GM12801 (cell line): ENCODE results near the gene POLDIP2.

Experiments used
- CTCF ChIP-seq: IDR thresholded peaks from one replicate; pipeline ENCODE4 v1.5.1; 2011; ENCODE audit warnings: control low read depth; ENCODE audit not compliant: insufficient read length; ENCODE audit errors: extremely low read depth

The POLDIP2 gene

DNA sequence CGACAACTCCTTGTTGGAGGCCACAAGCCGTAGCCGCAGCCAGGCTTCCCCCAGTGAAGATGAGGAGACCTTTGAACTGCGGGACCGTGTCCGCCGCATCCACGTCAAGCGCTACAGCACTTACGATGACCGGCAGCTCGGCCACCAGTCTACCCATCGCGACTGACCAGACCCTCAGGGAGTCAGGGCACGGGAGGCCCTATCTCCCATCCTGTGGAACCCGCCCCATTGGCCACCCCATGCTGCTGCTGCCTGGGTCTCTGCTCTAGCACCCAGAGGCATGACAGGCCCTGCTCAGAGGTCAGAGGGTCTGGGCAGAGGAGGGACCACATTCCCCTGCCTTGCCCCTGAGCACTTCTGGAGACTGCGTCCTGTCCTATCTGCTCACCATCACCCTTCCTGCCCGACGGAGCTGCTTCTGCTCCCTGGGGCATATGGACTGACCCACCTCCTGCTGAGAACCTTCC, 12.9 kb downstream of the POLDIP2 start:
- TF ChIP-seq CTCF: no peak

- TF ChIP-seq CTCF: no peak
Measured at GRCh38 chr17:28344011-28344410, 13.3 kb downstream of the POLDIP2 start.

GRCh38 chr17:28343491-28343932, 13.8 kb downstream of the POLDIP2 start:
- no peak for TF ChIP-seq CTCF

DNA sequence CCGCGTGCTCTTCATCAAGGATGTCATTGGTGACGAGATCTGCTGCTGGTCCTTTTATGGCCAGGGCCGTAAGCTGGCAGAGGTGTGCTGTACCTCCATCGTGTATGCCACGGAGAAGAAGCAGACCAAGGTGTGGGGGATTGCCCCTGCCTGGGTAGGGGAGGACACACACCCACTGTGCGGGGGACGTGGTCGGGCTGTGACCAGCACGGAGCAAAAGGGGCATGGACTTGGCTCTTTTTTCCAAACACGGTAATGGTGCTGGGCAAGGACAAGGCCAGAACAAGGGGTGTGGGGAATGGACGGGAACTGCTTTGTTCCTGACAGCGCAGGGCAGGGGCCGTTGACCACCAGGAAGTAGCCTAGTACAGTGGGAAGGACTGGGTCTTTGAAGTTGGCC, 15.0 kb downstream of the POLDIP2 start:
- no peak for TF ChIP-seq CTCF

- TF ChIP-seq CTCF: no peak
Measured at GRCh38 chr17:28341516-28341915, 15.8 kb downstream of the POLDIP2 start.

- TF ChIP-seq CTCF: no peak
Measured at GRCh38 chr17:28340374-28340773, 17.0 kb downstream of the POLDIP2 start.

DNA sequence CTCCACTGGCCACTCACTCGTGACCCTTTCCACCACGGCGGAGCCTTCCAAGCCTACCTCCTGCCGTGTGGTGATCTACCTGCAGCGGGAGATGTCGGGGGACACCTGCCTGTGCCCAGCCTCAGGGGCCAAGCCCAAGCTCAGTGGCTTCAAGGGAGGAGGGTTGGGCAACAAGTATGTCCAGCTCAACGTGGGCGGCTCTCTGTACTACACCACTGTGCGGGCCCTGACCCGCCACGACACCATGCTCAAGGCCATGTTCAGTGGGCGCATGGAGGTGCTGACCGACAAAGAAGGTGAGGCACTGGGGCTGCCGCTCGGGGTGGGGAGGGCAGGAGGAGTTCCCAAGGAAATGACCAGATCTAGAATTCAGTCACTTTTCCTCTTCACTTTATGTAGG, 17.9 kb downstream of the POLDIP2 start:
- TF ChIP-seq CTCF: no peak
